ENCODE measurements around the gene ERC2.

The ERC2 gene

GRCh38 chr3:55765906-55766701 lies 702.2 kb downstream of the ERC2 start:
- no peak for DNase-seq

DNA sequence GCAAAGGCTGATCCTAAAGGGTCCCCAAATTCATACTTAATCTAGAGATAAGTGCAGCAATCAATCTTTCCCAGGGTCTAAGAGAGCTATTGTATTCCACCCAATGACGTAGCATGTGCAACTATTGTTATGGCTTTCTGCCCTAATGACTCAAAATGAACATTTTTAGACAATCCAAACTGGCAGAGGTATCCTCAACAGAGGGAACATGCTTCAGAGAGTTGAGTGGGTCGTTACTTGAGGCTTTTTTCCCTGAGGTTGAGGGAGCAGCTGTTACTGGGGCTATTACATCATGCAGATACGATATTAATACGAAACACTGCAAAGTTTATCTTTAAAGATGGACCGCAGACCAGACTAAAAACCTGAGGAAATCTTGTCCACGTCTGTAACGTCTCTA lies 702.9 kb downstream of the ERC2 start:
- DNase-seq, result no peak

GRCh38 chr3:55756976-55757375 lies 711.3 kb downstream of the ERC2 start:
- no peak for DNase-seq

- no peak for DNase-seq
Measured at GRCh38 chr3:55755516-55756205, 712.6 kb downstream of the ERC2 start.

GRCh38 chr3:55752911-55753310 lies 715.4 kb downstream of the ERC2 start:
- DNase-seq, result no peak

DNA sequence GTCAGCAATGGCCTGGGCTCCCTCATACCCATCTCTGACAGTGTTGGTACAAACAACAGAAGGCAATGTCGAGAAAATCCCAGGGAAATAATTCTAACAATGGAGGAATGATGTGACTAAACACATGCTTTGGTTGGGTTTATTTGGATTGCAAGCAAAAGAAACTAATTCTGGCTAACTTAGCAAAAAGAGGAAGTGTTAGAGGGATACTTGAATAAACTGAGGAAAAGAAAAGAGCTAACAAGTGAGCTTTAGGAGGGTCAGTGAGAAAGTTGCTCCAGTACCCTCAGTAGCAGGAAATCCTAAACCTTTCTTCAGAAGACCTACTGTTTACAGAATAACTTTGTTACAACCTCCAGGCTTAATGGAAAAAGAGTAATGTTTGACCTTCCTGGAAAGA lies 716.5 kb downstream of the ERC2 start:
- DNase-seq, result no peak

GRCh38 chr3:55750525-55750924 lies 717.7 kb downstream of the ERC2 start:
- no peak for DNase-seq

DNA sequence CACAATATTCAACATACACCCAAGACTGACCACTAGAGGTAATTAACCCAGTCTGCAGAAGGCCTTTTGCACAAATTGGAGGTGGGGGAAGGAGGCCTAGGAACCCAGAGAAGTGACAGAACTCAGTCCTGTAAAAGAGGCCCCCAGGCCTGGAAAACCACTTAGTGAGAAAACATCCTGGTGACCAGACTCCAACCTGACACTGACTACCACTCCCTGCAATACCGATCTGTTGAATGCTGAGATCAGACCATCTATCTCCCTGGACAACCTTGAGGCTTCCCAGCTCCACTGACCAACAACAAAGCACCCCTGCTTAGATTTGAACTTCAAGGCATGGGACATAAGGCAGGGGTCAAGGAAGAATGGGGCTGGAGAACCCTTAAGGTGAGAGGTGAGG lies 719.2 kb downstream of the ERC2 start:
- no peak for DNase-seq

DNA sequence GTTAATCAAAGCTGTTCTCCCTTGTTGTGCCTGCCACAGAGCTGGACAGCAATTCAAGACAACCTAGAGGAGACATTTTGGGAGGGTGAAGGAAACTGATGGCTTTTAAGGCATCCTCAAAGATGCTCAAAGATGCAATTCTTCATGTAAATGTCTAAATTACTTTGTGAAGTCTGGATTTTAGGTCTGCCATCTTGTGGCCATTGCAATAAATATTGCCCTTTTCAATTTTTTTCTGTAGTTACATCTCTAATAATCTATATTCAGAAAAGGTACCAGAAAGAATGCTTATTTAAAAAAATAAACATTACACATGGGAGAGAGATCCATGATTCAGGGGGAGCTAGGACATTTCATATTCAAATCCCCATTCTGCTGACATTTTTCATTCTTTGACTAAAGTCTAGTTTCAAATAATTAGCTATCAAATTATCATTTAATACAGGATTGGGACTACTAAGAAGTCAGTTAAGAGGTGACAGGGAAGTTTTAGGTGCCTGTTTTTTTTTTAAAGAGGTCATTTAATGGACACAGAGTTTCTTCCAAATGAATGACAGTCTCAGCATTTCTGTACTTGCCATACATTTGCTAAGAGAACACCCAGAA lies 721.4 kb downstream of the ERC2 start:
- DNase-seq, result no peak

DNA sequence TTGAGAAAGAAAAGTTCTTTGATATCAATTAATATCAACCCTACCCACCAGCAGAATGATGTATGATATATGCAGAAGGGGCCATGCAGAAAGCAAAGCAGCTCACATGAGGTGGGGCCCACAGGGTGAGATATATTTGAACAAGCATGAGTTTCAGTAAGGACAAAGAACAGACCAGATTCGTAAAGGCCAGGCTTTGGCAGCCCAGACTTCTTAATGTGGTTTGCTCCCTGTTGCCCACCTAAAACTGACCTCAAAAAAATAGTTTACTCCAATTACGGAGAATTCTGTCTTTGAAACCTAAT lies 725.5 kb downstream of the ERC2 start:
- DNase-seq, result no peak

- DNase-seq, result no peak
Measured at GRCh38 chr3:55742022-55742831, 726.0 kb downstream of the ERC2 start.

DNA sequence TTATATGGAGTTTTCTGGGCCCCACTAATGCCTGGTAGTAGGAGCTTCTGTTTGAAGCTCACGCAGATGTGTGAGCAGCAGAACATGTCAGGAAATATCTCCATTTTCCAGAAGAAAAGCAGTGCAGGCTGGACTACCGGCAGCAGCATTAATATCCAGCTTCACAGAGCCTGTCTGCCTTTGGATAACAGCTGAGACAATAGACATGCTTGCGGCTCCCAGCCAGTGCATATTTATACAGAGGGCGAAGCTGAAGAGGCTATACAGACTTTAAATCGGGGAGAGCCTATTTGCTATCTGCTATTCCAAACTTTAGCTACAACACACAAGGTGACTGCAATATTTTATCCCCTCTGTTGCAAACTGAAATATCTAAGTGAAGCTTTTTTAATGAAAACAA lies 731.1 kb downstream of the ERC2 start:
- DNase-seq, result no peak

GRCh38 chr3:55735976-55736375 lies 732.3 kb downstream of the ERC2 start:
- DNase-seq, result no peak

DNA sequence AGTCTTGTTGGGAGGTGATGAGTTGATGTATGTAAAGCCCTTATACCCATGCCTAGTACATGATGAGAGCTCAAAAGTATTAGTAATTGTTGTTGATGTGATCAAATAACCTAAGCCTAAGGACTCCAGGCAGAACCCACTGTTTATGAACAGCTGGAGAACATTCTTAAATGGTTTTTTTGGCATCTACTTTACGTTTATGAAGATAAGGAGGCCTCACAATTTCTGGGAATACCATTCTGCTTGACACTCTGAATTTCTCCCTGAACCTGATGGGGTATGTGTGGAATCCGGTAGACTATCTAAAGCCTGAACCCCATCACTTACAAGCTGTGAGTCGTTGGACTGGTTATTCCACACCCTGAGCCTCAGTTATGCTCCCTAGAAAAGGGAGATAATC lies 736.5 kb downstream of the ERC2 start:
- no peak for DNase-seq

DNA sequence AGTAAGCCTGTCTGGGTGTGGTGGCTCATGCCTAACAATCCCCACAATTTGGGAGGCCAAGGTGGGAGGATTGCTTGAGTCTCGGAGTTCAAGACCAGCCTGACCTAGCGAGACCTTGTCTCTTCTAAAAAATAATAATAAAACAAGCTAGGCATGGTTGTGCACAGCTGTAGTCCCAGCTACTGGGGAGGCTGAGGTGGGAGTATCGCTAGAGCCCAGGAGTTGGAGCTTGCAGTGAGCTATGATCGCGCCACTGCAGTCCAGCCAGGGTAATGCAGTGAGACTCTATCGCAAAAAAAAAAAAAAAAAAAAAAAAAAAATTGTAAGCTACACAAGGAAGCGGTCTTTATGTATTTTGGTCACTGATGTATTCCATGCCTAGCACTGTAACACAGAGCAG lies 738.7 kb downstream of the ERC2 start:
- no peak for DNase-seq

GRCh38 chr3:55728461-55729100 lies 739.7 kb downstream of the ERC2 start:
- DNase-seq, result no peak

DNA sequence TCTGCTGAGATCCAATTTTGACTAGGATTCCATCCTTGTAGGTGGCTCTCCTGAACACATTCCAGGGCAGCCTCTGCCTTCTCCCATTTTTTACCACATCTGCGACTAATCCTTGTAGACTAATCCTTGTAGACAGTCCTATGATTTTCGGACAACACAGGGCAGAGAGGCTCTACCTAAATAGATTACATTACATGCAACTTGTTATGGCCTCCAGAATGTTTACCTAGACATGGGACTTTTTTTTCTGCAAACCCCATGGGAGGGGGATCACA lies 741.8 kb downstream of the ERC2 start:
- DNase-seq, result no peak

GRCh38 chr3:55725681-55726500 lies 742.4 kb downstream of the ERC2 start:
- no peak for DNase-seq

- no peak for DNase-seq
Measured at GRCh38 chr3:55724821-55725220, 743.4 kb downstream of the ERC2 start.

DNA sequence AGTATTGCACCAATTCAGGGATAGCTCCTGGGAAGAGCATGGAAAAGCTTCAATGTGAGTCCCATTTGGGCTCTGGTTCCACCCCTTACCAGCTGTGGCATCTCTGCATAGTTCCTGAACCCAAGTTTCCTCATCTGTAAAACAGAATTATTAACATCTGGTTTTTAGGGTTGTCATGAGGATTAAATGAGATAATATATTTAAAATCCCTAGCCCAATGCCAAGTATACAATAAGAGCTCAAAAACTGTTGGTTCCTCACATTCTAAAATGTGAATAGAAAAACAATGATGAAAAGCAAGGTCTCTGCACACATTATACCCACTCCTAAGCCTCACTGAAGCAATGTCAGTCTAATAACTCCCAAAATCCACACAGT lies 743.9 kb downstream of the ERC2 start:
- DNase-seq, result no peak

DNA sequence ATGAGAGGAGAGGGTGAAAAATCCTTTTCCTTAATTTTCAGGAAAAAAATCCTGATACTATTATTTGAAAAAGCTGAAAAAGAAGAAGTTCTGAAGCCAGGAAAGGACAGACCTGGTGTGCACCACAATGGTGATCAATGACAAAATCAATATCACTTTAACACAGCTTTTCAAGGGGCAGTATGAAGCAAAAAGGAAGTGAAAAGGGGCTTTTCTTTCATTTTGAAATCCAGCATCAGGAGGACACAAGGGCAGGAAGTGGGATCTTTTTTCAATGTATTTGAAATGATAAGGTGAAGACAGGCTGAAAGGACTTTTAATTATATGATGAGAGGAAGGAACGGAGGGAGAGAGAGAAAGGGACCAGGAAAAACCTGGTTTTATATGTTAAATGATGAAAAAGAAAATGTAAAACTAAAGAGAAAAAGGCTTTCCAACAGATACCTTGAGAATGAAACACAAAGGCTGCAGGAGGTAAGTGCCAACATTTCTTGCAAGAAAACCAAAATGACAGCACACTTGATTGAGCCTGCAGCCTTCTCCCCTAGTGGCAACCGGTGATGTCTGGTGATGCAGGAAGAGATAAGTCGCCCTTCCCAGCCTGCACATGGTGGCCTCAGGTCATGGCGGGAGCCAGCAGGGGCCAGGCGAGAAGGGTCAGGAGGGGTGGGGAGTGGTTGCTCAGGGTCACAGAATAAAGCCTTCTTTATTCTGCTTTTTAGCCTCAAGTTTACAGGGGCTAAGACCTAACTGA lies 744.4 kb downstream of the ERC2 start:
- DNase-seq, result no peak

Data from activated CD8-positive, alpha-beta memory T cell treated with anti-CD3 and anti-CD28 coated beads, Interleukin-2, amount 50 U/mL, for 4 hours (primary cell).